Upper lobe of left lung (tissue), 6 donors: Measurements from ENCODE around the gene ZSCAN10. TPM values are rescaled to one million over a fixed set of nuclear protein-coding genes. Genes with fewer than 3 reads are reported as not detected.

Experiments
- ATAC-seq, 2 donors: fragments of 200-7000 bp; cut with Tn5 transposase; one replicate each; pipeline ENCODE4 v1.9.1; 2022; ENCODE audit warnings: mild to moderate bottlenecking in 2 of 2, moderate library complexity in 2 of 2; ENCODE audit not compliant: low FRiP score in 2 of 2
- DNase-seq, 2 donors: peaks; one replicate each; pipeline ENCODE4 v3.0.0-alpha.2; 2019 to 2020
- H3K27ac ChIP-seq, 4 donors: fragments of 200-600 bp; sonication (generic); one replicate each; pipeline ENCODE4 v1.5.1; 2016 to 2019
- H3K27me3 ChIP-seq, 4 donors: fragments of 200-600 bp; sonication (generic); one replicate each; pipeline ENCODE4 v1.5.1; 2017 to 2019
- H3K36me3 ChIP-seq, 4 donors: fragments of 200-600 bp; sonication (generic); one replicate each; pipeline ENCODE4 v1.5.1; 2016 to 2019
- H3K4me1 ChIP-seq, 4 donors: fragments of 200-600 bp; sonication (generic); one replicate each; pipeline ENCODE4 v1.5.1; 2018 to 2019
- H3K4me3 ChIP-seq, 4 donors: fragments of 200-600 bp; sonication (generic); one replicate each; pipeline ENCODE4 v1.5.1; 2017 to 2019; ENCODE audit warnings: mild to moderate bottlenecking in 2 of 4, moderate library complexity in 1 of 4
- H3K9me3 ChIP-seq, 4 donors: fragments of 200-600 bp; sonication (generic); one replicate each; pipeline ENCODE4 v1.5.1; 2018 to 2019
- EP300 ChIP-seq, 4 donors: sonication (generic); formaldehyde crosslinking; IDR thresholded peaks; one replicate each; pipeline ENCODE4 v1.5.1; 2017; ENCODE audit warnings: antibody characterized with exemption in 4 of 4, control low read depth in 2 of 4
- POLR2A ChIP-seq, 4 donors: fragments of 450-650 bp; IDR thresholded peaks; one replicate each; pipeline ENCODE4 v1.5.1; 2016 to 2017; ENCODE audit warnings: antibody characterized with exemption in 4 of 4, mild to moderate bottlenecking in 2 of 4
- POLR2AphosphoS5 ChIP-seq, 2 donors: sonication (generic); formaldehyde crosslinking; IDR thresholded peaks; one replicate each; pipeline ENCODE4 v1.5.1; 2017; ENCODE audit warnings: antibody characterized with exemption in 2 of 2
- WGBS, 2 donors: methylation state at CpG; one replicate each; pipeline ENCODE4 v1.1.5; 2017 to 2018; 5-methylcytosine and 5-hydroxymethylcytosine counted together
- total RNA-seq, 6 donors: library from RNA; depleted of rRNA in 4 of 6; stranded (reverse); fragments of >200 nt in 4 of 6; gene quantifications; one replicate each; pipeline versions ENCODE4 v1.1.0 to v1.2.1, GENCODE V29; 2016 to 2021
- TF ChIP-seq, protein P1 (sequence below), 6 experiments: fragments of 450-650 bp in 4 of 6; fragments of 200-600 bp in 2 of 6; sonication (generic) in 2 of 6; IDR thresholded peaks; one replicate each; pipeline ENCODE4 v1.5.1; 2016 to 2019; ENCODE audit warnings: antibody characterized with exemption in 6 of 6
- donor health status: DM: no; HTN: no; CAD: no; lungs with moderate emphysema.
- donor health status: DM: no; HTN: yes; CAD: no; lungs with severe emphysema.

ZSCAN10 gene
- total RNA-seq, 6 donors from 2014 or later, result 0.17 to 1.0 (median 0.28) TPM; not detected in 2

GRCh38 chr16:3101841-3102470, 2.9 kb upstream of the ZSCAN10 start:
- TF ChIP-seq EP300 (IDR thresholded peaks at IDR 0.05) (no peak), POLR2AphosphoS5 (IDR thresholded peaks at IDR 0.05) (peak in 1 of 2 donors; percentile 49), POLR2A (IDR thresholded peaks at IDR 0.05) (peak in 1 of 4 donors; percentile 32)
- ATAC-seq (no peak), DNase-seq (peak in 1 of 2 donors; percentile 40)
- Histone ChIP-seq H3K36me3 (no peaks in the 10 kb centered on the region), H3K9me3 (no peaks in the 10 kb centered on the region), H3K4me1 (peaks cover 28 to 42% (median 34%) of the 10 kb centered on the region in 4 donors), H3K27ac (peak overlapping the region; percentile 44 to 81 (median 71)), H3K4me3 (peak overlapping the region in 2 of 4 donors; percentile 15 to 25), H3K27me3 (no peaks in the 10 kb centered on the region)
- WGBS, 2 donors, result 61 to 62% methylated on average over 27 of the region's 27 CpGs

DNA sequence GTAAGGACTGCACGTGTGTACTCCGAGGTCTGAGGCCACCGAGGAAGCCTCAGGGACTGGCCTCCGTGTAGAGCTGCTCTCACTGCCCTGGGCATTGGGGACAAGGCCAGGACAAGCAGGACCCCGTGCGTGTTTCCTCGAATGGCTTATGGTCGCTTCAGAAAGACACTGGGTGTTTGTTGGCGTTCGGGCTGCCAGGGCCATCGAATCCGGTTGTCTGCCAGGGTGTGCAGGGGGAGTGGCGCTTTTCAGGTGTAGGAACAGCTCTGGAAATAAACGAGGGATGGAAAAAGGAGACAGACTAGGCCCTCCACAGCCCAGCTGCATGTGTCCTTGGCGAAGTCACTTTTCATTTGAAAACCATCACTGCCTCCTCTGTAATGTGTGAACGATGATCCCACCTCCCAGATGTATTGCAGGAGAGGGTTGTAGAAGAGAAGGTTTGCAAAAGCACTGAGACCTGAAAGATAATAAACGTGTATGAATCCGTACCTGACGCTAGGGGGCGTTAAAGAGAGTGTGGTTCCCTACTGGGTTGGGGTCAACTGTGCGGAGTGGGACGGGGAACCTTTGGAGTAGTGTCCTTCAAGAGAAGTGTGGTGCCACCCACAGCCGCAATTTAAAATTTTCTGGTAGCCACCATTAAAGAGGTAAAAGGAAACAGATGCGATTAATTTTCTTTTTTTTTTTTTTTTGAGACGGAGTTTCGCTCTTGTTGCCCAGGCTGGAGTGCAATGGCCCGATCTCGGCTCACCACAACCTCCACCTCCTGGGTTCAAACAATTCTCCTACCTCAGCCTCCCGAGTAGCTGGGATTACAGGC, 2.1 kb upstream of the ZSCAN10 start:
- H3K4me3 ChIP-seq, result peak overlapping the region in 2 of 4 donors; percentile 15 to 25
- H3K27ac ChIP-seq, result peak overlapping the region; percentile 44 to 81 (median 71)
- ATAC-seq, result no peak
- peak in 1 of 2 donors; percentile 37 for DNase-seq
- H3K9me3 ChIP-seq, result no peaks in the 10 kb centered on the region
- TF ChIP-seq EP300 (IDR thresholded peaks at IDR 0.05), result no peak
- TF ChIP-seq, protein P1, sequence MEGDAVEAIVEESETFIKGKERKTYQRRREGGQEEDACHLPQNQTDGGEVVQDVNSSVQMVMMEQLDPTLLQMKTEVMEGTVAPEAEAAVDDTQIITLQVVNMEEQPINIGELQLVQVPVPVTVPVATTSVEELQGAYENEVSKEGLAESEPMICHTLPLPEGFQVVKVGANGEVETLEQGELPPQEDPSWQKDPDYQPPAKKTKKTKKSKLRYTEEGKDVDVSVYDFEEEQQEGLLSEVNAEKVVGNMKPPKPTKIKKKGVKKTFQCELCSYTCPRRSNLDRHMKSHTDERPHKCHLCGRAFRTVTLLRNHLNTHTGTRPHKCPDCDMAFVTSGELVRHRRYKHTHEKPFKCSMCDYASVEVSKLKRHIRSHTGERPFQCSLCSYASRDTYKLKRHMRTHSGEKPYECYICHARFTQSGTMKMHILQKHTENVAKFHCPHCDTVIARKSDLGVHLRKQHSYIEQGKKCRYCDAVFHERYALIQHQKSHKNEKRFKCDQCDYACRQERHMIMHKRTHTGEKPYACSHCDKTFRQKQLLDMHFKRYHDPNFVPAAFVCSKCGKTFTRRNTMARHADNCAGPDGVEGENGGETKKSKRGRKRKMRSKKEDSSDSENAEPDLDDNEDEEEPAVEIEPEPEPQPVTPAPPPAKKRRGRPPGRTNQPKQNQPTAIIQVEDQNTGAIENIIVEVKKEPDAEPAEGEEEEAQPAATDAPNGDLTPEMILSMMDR (IDR thresholded peaks at IDR 0.05), result peak; percentile 9 to 47 (median 36)
- no peaks in the 10 kb centered on the region for H3K27me3 ChIP-seq
- WGBS, 2 donors, result 59 to 62% methylated on average over 27 to 29 of the region's 29 CpGs
- H3K4me1 ChIP-seq, result peaks cover 25 to 40% (median 31%) of the 10 kb centered on the region in 4 donors
- H3K36me3 ChIP-seq, result no peaks in the 10 kb centered on the region

DNA sequence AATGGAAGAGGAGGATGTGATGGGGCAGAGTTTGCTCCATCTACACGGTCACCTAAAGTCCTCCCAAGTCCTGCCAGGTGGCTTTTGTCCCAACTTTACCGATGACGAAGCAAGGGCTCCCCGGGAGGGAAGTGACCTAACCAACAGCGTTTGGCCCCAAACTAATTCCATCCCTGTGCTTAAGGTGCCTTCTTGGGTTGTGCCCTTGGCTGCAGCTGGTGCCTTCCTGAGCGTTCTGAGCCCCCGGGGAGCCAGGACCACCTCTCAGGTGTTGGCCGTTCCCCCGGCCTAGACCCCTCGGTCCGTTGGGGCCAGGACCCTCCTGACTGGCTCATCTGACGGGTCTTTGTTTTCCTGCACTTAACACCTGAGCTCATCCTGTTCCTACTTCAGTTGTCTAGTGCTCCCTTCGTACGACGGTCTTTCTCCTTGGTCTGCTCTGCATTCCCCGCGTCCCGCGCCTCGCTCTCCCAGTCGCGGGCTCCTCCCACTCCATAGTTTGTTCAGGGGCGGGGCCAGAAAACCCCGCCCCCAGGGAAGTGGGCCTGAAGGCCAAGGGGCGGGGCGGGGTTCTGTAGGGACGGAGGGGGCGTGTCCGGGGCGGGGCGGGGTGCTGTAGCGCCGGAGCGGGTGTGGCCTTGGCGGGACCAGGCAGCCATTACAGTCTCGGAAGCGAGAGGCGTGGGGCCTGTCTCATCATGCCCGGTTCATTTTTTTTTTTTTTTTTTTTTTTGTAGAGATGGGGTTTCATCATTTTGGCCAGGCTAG, 822 bp upstream of the ZSCAN10 start:
- no peaks in the 10 kb centered on the region for H3K9me3 ChIP-seq
- 6 to 8% methylated on average over 35 to 36 of the region's 39 CpGs for WGBS, 2 donors
- H3K27ac ChIP-seq, result peak overlapping the region in 3 of 4 donors; percentile 12 to 81 (median 68)
- peaks cover 23 to 40% (median 34%) of the 10 kb centered on the region in 4 donors for H3K4me1 ChIP-seq
- DNase-seq, result peak; percentile 97 to 98
- no peaks in the 10 kb centered on the region for H3K36me3 ChIP-seq
- peak overlapping the region in 3 of 4 donors; percentile 18 to 39 (median 31) for H3K4me3 ChIP-seq
- TF ChIP-seq POLR2AphosphoS5 (IDR thresholded peaks at IDR 0.05) (no peak), POLR2A (IDR thresholded peaks at IDR 0.05) (peak in 1 of 4 donors; percentile 35)
- TF ChIP-seq, protein P1 (IDR thresholded peaks at IDR 0.05), result no peak
- H3K27me3 ChIP-seq, result no peaks in the 10 kb centered on the region
- ATAC-seq, result peak; percentile 96

DNA sequence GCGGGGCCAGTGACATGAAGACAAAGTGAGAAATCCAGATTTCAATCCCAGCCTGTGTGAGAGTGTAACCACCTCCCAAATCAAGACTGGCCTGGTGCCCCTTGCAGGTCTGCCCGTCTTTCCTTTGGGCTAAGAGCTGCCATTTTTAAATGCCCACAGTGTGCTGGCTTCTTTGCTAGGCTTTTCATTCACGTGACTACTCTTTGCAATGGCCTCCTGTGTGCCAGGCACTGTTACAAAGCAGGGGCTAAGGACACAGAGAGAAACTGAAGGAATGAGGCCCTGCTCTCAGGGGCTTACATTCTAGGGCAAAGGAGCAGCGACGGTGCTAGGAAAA, 269 bp upstream of the ZSCAN10 start:
- H3K27me3 ChIP-seq, result no peaks in the 10 kb centered on the region
- no peak for DNase-seq
- no peaks in the 10 kb centered on the region for H3K36me3 ChIP-seq
- H3K27ac ChIP-seq, result peak overlapping the region in 1 of 4 donors; percentile 57
- no peak for ATAC-seq
- peaks cover 23 to 40% (median 34%) of the 10 kb centered on the region in 4 donors for H3K4me1 ChIP-seq
- no peaks in the 10 kb centered on the region for H3K9me3 ChIP-seq
- WGBS, 2 donors, result 65 to 82% methylated on average over 5 of the region's 5 CpGs
- TF ChIP-seq POLR2A (IDR thresholded peaks at IDR 0.05) (no peak), EP300 (IDR thresholded peaks at IDR 0.05) (no peak), POLR2AphosphoS5 (IDR thresholded peaks at IDR 0.05) (no peak)
- TF ChIP-seq, protein P1 (IDR thresholded peaks at IDR 0.05), result no peak
- no peak overlapping the region for H3K4me3 ChIP-seq

DNA sequence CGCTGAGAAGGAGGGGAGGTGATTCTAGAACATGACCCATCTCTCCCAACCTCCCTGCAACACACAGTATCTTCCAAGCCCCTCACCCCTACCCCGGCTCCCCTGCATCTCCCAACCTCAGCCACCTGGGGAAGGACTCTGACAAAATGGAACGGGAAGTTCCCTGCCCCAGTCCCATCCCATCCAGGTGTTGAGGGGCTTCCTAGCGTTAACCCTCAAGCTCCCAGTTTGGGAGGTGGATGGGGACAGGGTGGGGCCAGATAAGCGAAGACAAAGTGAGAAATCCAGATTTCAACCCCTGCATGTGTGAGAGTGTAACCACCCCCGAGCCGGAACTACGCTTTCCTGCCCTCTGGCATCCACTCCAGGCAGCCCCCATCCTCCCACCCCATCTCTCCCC, 1.8 kb downstream of the ZSCAN10 start:
- no peak overlapping the region for H3K4me3 ChIP-seq
- DNase-seq (no peak), ATAC-seq (no peak)
- H3K9me3 ChIP-seq, result no peaks in the 10 kb centered on the region
- H3K27ac ChIP-seq, result no peak overlapping the region
- no peaks in the 10 kb centered on the region for H3K36me3 ChIP-seq
- 60 to 75% methylated on average over 6 to 8 of the region's 8 CpGs for WGBS, 2 donors
- H3K4me1 ChIP-seq, result peaks cover 23 to 39% (median 31%) of the 10 kb centered on the region in 4 donors
- H3K27me3 ChIP-seq, result no peaks in the 10 kb centered on the region
- TF ChIP-seq, protein P1 (IDR thresholded peaks at IDR 0.05), result no peak
- TF ChIP-seq POLR2AphosphoS5 (IDR thresholded peaks at IDR 0.05) (no peak), POLR2A (IDR thresholded peaks at IDR 0.05) (no peak), EP300 (IDR thresholded peaks at IDR 0.05) (no peak)
